ENCODE results near the gene EID1.
"Not testable (repeated sequence)": the region's sequence is repeated elsewhere in the genome, so short reads cannot be mapped to it uniquely, and the experiment has no call there.

DNA sequence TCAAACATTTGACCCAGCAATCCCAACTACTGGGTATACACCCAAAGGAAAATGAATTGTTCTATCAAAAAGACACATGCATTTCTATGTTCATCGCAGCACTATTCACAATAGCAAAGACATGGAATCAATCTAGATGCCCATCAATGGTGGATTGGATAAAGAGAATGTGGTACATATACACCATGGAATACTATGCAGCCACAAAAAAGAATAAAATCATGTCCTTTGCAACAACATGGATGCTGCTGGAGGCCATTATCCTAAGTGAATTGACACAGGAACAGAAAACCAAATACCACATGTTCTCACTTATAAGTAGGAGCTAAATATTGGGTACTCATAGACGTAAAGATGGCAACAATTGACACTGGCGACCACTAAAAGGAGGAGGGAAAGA, 23.5 kb upstream of the EID1 start:
- TF ChIP-seq CTCF (IDR thresholded peaks at IDR 0.05; ENCODE audit: low read length); EZH2 (optimal IDR thresholded peaks at IDR 0.05; ENCODE audit: low read depth, low read length): not testable (repeated sequence)

All from MM.1S (cell line).